Endodermal cell (in vitro differentiated cells): ENCODE results near the gene ZFP91. TPM values are rescaled to one million over a fixed set of nuclear protein-coding genes. Genes with fewer than 3 reads are reported as not detected.

ENCODE experiments used
- DNase-seq: peaks from one replicate; pipeline ENCODE4 v3.0.0-alpha.2; 2017
- H3K27ac ChIP-seq: 2 replicates; pipeline ENCODE4 v1.5.1; 2013; ENCODE audit warnings: mild to moderate bottlenecking, low read depth, low read length, moderate library complexity
- H3K27me3 ChIP-seq: 2 replicates; pipeline ENCODE4 v1.6.1; 2013; ENCODE audit warnings: mild to moderate bottlenecking, low read length, moderate library complexity; ENCODE audit not compliant: insufficient read depth, control insufficient read depth, poor library complexity, severe bottlenecking
- H3K36me3 ChIP-seq: 2 replicates; pipeline ENCODE4 v1.7.0; 2013; ENCODE audit warnings: mild to moderate bottlenecking, low read length, moderate library complexity; ENCODE audit not compliant: control insufficient read depth, insufficient read depth
- H3K4me1 ChIP-seq: one replicate; pipeline ENCODE4 v1.7.0; 2013; ENCODE audit warnings: low read length; ENCODE audit not compliant: control insufficient read depth, insufficient read depth
- H3K4me3 ChIP-seq: 2 replicates; pipeline ENCODE4 v1.5.1; 2013; ENCODE audit warnings: mild to moderate bottlenecking, low read length, moderate library complexity
- H3K9ac ChIP-seq: 2 replicates; pipeline ENCODE4 v1.6.1; 2013; ENCODE audit warnings: mild to moderate bottlenecking, low read length, moderate library complexity; ENCODE audit not compliant: poor library complexity, severe bottlenecking; ENCODE audit errors: extremely low read depth
- H3K9me3 ChIP-seq: 2 replicates; pipeline ENCODE4 v1.6.1; 2013; ENCODE audit warnings: mild to moderate bottlenecking, low read length, moderate library complexity; ENCODE audit not compliant: control insufficient read depth
- H3K27ac Mint-ChIP-seq: 2 replicates; pipeline ENCODE4 v1.8.0; 2020; ENCODE audit warnings: mixed read lengths
- H3K27me3 Mint-ChIP-seq: 2 replicates; pipeline ENCODE4 v1.8.0; 2021; ENCODE audit warnings: mild to moderate bottlenecking, mixed read lengths; ENCODE audit not compliant: insufficient read depth
- H3K36me3 Mint-ChIP-seq: 2 replicates; pipeline ENCODE4 v1.8.0; 2020; ENCODE audit warnings: low read depth, mixed read lengths
- H3K4me1 Mint-ChIP-seq: 2 replicates; pipeline ENCODE4 v1.8.0; 2020; ENCODE audit warnings: mixed read lengths
- H3K4me3 Mint-ChIP-seq: 2 replicates; pipeline ENCODE4 v1.8.0; 2020; ENCODE audit warnings: mild to moderate bottlenecking, moderate library complexity, mixed read lengths
- H3K9me3 Mint-ChIP-seq: 2 replicates; pipeline ENCODE4 v1.8.0; 2020; ENCODE audit warnings: mild to moderate bottlenecking, mixed read lengths
- WGBS, 2 experiments: methylation state at CpG; one replicate each; pipeline versions ENCODE4 v1.1.5 to v1.1.7; 2013; ENCODE audit warnings: missing lambda C conversion rate in 2 of 2, mixed read lengths in 1 of 2; ENCODE audit not compliant: insufficient coverage in 1 of 2, insufficient read length in 1 of 2; 5-methylcytosine and 5-hydroxymethylcytosine counted together
- total RNA-seq, 2 donors: library from RNA; stranded (reverse); fragmentation: NEBNext Ultra II Directional in 1 of 2; extraction: Animal tissue kit (Norgen Biotek cat#: 25700) in 1 of 2; gene quantifications; 2 replicates in 1 of 2; 3 replicates in 1 of 2; pipeline ENCODE4 v1.2.1, GENCODE V29; 2021
- TF ChIP-seq, protein P1 (sequence below): fragments of 200-600 bp; sonication (generic); conservative IDR thresholded peaks from 2 replicates; pipeline ENCODE4 v1.5.0; 2021; ENCODE audit warnings: antibody characterized with exemption, mild to moderate bottlenecking

The ZFP91 gene
- total RNA-seq, 2 donors from 2014 or later = 28.0 to 31.0 TPM

DNA sequence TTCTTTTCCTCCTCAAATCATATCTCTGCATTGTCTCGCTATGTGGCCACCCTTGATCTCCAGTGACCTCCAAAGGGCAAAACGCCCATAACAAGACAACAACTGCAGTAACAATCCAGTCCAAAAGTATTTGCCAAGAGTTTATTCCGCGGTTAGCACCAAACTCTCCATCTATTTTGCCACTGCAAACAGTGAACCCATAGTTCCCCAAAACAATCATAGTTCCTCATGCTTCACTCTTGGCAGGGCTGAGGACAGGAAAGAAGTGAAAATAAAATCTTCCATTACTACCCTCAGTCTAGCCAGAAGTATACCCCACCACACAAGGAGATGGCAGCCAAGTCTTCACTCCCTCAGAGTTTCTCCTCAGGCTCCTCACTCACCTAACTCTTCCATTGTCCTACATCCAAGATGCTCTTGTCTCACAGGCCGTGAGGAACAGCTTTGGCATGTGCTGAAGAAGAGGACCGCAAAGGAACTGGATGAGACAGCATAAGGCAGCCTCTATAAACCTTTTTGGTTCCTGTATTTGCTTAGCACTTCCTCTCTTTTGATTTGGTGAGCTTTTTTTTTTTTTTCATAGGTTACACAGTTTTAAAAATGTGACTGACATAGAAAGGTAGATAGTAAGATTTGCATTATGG, 3.4 kb upstream of the ZFP91 start, which contains the start of gene LPXN:
TSS of gene LPXN (minus strand) at position 480 of the 644 bp plus-strand sequence. CDS start at position 396, 84 bp downstream.
- Histone ChIP-seq H3K27me3 (no peaks in the 10 kb centered on the region), H3K9me3 (no peaks in the 10 kb centered on the region), H3K36me3 (no peaks in the 10 kb centered on the region), H3K9ac (no peak within 1 kb of the TSS), H3K4me1 (no peaks in the 10 kb centered on the region), H3K27ac (no peak within 1 kb of the TSS), H3K4me3 (peak within 1 kb of the TSS; percentile 91)
- H3K27me3 Mint-ChIP-seq = no peaks in the 10 kb centered on the region
- no peaks in the 10 kb centered on the region for H3K9me3 Mint-ChIP-seq
- TF ChIP-seq, protein P1, sequence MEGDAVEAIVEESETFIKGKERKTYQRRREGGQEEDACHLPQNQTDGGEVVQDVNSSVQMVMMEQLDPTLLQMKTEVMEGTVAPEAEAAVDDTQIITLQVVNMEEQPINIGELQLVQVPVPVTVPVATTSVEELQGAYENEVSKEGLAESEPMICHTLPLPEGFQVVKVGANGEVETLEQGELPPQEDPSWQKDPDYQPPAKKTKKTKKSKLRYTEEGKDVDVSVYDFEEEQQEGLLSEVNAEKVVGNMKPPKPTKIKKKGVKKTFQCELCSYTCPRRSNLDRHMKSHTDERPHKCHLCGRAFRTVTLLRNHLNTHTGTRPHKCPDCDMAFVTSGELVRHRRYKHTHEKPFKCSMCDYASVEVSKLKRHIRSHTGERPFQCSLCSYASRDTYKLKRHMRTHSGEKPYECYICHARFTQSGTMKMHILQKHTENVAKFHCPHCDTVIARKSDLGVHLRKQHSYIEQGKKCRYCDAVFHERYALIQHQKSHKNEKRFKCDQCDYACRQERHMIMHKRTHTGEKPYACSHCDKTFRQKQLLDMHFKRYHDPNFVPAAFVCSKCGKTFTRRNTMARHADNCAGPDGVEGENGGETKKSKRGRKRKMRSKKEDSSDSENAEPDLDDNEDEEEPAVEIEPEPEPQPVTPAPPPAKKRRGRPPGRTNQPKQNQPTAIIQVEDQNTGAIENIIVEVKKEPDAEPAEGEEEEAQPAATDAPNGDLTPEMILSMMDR = no peak
- peaks cover 5% of the 10 kb centered on the region for H3K36me3 Mint-ChIP-seq
- peak within 1 kb of the TSS; percentile 100 for H3K27ac Mint-ChIP-seq
- H3K4me3 Mint-ChIP-seq = peak within 1 kb of the TSS; percentile 96
- no peak for DNase-seq
- H3K4me1 Mint-ChIP-seq = peaks cover 27% of the 10 kb centered on the region
- WGBS, 2 experiments = 92 to 95% methylated on average over 2 to 6 of the region's 6 CpGs

DNA sequence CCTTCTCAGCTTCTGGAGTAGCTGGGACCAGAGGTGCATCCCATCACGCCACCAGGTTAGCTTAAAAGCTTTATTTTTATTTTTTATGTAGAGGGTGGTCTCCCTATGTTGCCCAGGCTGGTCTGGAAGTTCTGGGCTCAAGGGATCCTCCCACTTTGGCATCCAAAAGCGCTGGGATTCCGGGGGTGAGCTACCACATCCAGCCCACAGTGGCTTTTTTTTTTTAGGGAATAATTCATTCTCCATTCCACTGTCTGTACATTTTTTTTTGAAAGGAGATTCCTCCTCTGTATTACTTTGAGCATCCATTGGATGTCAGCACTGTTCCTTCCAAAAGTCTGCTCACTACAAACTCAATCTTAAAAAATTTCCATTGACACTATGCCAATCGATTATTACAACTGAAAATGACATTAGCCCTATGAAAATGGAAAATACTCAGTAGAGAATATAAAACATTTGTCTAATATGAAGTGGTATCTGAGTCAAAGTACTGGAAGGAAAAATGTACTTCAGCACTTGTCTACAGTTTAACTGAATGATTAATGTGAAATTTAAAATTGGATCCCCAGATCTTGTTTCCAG, 1.9 kb upstream of the ZFP91 start:
- Histone ChIP-seq H3K9ac (peak overlapping the region; percentile 100), H3K27ac (no peak overlapping the region), H3K4me3 (peak overlapping the region; percentile 91), H3K27me3 (no peaks in the 10 kb centered on the region), H3K9me3 (no peaks in the 10 kb centered on the region), H3K4me1 (no peaks in the 10 kb centered on the region), H3K36me3 (peaks cover 5% of the 10 kb centered on the region)
- Mint-ChIP-seq H3K4me1 (peaks cover 34% of the 10 kb centered on the region), H3K36me3 (peaks cover 4% of the 10 kb centered on the region), H3K4me3 (peak overlapping the region; percentile 96), H3K9me3 (no peaks in the 10 kb centered on the region), H3K27me3 (no peaks in the 10 kb centered on the region), H3K27ac (peak overlapping the region; percentile 100)
- TF ChIP-seq, protein P1 = peak; percentile 49
- DNase-seq = no peak
- 56 to 100% methylated on average over 2 to 4 of the region's 4 CpGs for WGBS, 2 experiments

DNA sequence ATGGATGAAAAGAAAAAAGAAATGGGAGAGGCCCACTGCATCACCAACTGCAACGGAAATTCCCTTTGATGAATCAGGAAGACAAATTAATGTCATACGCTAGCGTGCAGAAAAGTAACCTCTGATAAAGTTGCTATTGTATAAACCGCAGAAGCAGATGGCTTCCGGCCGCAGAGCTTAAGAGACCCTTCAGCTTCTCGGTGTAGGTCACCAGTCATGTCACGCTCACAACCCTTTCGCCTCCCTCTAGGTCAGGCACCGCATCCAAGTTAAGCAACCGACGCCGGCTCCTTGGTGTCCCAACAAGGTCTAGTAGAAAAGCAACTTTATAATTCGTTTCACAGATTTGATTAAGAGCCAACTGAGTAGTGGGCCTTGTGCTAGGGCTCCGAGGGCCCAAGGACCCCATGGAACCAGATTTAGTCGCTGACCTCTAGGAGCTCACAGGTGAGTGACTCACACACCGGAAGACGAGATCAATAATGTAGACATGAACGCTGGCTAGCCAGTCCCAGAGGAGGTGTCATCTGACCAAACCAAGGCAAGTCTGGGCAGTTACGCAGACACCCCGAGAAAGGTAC, 1.2 kb upstream of the ZFP91 start:
- Histone ChIP-seq H3K27me3 (no peaks in the 10 kb centered on the region), H3K36me3 (peaks cover 5% of the 10 kb centered on the region), H3K9me3 (no peaks in the 10 kb centered on the region), H3K9ac (peak overlapping the region; percentile 100), H3K4me1 (no peaks in the 10 kb centered on the region), H3K4me3 (peak overlapping the region; percentile 91), H3K27ac (peak overlapping the region; percentile 100)
- Mint-ChIP-seq H3K27ac (peak overlapping the region; percentile 100), H3K27me3 (no peaks in the 10 kb centered on the region), H3K4me3 (peak overlapping the region; percentile 96), H3K9me3 (no peaks in the 10 kb centered on the region), H3K36me3 (peaks cover 4% of the 10 kb centered on the region), H3K4me1 (peaks cover 39% of the 10 kb centered on the region)
- TF ChIP-seq, protein P1 = no peak
- DNase-seq = no peak
- 1 to 3% methylated on average over 16 to 21 of the region's 21 CpGs for WGBS, 2 experiments
